ENCODE results near the gene BRD2.
A peak's percentile ranks its signal among the peaks of the same experiment; 100 is the strongest.

BRD2 gene

DNA sequence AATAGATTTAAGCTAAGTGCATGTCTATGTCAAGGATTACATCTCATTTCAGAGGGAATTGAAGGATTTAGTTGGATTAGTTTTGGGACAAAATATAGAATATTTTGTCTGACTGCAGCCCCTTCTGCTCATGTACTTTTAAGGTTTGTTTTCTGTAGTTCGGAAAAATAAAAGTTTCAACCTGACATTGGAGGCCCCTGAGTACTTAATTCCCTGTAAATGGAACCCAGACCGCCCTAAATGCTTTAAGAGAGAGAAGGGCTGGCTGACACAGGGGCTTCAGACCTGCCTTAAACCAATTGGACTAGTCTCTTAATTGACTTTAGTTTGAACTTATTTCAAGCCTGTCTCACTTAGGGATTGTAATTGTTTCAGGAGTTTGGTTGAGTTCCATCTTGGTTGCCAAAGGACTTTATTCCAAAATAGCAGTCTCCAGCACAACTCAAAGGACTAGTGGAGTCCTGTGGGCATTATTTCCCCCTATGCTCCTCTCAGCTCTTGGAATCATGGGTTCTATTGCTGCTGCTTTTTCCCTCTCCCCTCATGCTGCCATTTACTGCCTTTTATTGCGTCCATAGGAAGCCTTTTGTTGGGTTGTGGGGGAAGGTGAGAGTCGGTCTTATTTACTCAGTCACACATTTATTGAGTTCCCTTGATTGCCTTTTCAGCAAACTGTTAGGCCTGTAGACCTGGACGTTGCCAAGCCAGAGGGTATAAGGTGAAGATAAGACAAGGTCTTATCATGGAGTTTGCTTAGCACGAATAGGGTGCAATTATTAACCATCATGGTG, 14.5 kb downstream of the BRD2 start:
- TF ChIP-seq, protein P1, sequence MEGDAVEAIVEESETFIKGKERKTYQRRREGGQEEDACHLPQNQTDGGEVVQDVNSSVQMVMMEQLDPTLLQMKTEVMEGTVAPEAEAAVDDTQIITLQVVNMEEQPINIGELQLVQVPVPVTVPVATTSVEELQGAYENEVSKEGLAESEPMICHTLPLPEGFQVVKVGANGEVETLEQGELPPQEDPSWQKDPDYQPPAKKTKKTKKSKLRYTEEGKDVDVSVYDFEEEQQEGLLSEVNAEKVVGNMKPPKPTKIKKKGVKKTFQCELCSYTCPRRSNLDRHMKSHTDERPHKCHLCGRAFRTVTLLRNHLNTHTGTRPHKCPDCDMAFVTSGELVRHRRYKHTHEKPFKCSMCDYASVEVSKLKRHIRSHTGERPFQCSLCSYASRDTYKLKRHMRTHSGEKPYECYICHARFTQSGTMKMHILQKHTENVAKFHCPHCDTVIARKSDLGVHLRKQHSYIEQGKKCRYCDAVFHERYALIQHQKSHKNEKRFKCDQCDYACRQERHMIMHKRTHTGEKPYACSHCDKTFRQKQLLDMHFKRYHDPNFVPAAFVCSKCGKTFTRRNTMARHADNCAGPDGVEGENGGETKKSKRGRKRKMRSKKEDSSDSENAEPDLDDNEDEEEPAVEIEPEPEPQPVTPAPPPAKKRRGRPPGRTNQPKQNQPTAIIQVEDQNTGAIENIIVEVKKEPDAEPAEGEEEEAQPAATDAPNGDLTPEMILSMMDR (IDR thresholded peaks at IDR 0.05), result no peak

DNA sequence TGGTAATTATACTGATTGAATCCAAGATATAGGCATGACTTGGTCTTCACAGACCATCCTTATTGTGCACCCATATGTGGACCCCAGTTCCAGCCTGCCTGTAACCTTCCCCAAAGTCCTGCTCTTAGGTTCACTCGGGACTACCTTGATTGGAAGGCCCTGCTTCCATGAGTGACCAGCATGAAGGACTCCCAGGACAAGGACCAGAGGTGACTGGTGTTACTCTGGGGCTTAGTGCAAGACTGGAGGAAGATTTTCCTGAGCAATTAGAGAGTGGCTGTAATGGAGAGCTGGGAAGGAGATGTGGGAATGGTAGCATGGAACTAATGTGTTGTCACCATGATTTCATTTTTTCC, 15.1 kb downstream of the BRD2 start:
- TF ChIP-seq, protein P1 (IDR thresholded peaks at IDR 0.05), result no peak

DNA sequence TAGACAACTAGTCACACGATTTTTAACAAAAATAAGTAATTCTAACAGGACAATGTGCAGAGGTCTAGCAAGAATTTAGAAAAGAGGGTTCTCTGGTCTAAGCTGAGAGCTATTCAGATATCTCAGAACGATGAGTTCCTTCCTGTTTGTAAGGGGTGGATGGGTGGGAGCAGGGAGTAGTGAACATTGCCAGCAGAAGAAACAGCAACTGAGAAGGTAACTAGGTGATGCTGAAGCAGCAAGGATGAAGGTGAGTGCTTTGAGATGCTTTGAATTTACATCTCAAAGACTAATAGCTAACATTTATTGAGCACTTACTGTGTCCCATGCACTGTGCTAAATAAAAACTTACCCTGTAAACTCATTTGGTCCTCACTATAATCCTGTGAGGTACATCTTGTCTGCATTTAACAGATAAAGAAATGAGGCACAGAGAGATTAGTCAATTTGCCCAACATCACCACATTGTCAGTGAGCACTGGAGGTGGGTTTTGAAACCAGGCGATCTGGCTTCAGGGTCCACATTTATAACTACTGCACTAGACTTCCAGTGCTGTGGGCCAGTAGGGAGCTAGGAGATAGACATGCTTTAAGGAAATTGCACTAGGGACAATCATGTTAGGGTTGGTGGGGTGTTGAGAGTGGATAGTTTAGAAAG, 15.7 kb downstream of the BRD2 start:
- TF ChIP-seq, protein P1 (IDR thresholded peaks at IDR 0.05), result no peak

DNA sequence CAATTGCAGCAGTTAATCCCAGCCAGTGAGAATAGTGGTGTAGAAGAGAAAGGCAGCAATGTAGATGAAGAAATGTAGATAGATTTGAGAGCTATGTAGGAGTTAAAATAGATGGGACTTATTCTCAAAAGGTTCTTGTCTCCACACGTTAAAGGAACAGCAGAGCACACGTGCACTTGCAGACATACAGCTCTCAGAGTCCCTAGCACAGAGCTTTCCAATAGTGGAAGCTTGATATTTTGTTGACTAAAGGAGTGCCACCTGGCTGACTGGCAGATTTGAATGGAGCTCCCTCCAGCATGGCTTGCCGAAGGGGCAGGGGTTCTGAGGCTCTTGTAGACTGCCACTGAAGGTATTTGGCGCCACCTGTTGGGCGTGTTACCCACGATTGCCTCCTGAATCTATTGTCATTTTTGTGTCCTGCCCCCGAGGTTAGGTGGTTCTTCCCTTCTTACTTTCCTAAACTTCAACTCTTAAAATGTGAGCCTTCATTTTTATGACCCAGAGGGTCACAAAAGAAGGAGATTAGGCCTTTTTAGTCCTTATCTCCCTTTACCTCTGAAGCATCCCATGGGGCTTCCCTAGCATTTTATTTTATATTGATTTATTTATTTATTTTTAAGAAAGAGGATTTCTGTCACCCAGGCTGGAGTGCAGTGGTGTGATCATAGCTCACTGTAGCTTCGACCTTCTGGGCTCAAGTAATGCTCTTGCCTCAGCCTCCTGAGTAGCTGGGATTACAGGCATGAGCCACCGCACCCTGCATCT, 16.4 kb downstream of the BRD2 start:
- TF ChIP-seq, protein P1 (IDR thresholded peaks at IDR 0.05), result peak; percentile 74

DNA sequence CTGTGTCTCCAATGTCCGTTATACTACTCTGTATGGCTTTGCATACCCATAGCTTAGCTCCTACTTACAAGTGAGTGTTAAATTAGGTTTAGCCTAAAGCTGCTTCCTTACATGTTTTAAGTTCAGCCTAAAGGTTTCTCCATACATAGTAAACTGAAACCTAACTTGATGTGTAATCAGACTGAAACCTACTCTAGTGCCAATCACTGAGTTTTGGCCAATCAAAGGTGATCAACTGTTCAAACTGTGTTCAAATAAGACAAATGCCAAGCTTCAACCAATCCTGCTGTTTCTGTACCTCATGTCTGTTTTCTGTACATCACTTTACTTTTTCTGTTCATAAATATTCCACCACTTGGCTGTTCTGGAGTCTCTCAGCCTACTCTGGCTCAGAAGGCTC, 21.0 kb downstream of the BRD2 start:
- TF ChIP-seq, protein P1 (IDR thresholded peaks at IDR 0.05), result no peak

DNA sequence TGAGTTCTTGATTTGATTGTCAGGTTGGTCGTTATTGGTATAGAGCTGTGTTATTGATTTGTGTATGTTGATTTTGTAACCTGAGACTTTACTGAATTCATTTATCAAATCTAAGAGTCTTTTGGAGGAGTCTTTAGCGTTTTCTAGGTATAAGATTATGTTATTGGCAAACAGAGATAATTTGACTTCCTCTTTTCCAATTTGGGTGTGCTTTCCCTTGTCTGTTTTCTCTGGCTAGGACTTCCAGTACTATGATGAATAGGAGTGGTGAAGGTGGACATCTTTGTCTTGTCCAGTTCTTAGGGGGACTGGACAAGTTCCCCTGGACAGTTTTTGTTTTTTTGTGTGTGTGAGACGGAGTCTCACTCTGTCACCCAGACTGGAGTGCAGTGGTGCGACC, 23.6 kb downstream of the BRD2 start:
- TF ChIP-seq, protein P1 (IDR thresholded peaks at IDR 0.05), result no peak

DNA sequence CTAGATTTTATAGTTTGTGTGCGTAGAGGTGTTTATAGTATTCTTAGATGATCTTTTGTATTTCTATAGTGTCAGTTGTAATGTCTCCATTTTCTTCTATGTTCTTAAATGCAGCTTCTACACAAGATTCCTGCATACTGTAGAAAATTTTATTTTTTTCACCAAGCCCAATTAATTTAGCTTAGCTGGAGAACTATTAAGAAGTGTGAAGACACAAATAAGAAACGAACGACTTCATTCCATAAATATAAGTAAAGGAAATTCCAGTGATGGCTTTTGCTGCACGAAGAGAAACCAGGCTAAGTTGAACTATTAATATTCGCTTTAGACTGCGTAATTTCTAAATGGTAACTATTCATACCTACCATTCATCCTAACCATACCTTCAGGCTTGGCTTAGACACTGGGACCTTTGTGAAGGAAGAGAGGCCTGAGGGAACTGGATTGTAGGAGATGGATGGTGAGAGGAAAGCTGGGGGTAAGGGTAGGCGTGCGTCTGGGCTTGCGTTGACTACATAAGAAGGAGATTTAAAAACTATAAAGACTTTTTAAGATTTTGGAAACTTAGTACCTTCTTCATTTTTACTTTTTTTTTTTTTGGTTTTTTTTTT, 25.1 kb downstream of the BRD2 start:
- TF ChIP-seq, protein P1 (IDR thresholded peaks at IDR 0.05), result no peak

Data from LNCAP (cell line).